ENCODE measurements around the gene SLC25A5. TPM values are rescaled to one million over a fixed set of nuclear protein-coding genes. Genes with fewer than 3 reads are reported as not detected.

Gene SLC25A5
- polyA plus RNA-seq, 1 donor from 2014 or later: 158 TPM

GRCh38 chrX:119500061-119500800 is 32.0 kb downstream of the SLC25A5 start:
- Histone ChIP-seq H3K4me2 (ENCODE audit: low read length) (no peak overlapping the region), H3F3A (ENCODE audit: insufficient read depth, low read length, poor library complexity, severe bottlenecking) (no peaks in the 10 kb centered on the region), H3K9me3 (ENCODE audit: low read length) (no peaks in the 10 kb centered on the region), H3K36me3 (ENCODE audit: insufficient read depth, low read length) (no peaks in the 10 kb centered on the region), H4K20me1 (ENCODE audit: insufficient read depth) (no peaks in the 10 kb centered on the region), H3K27me3 (ENCODE audit: insufficient read depth, low read depth, low read length) (no peaks in the 10 kb centered on the region), H3K9ac (ENCODE audit: low read length) (no peak overlapping the region), H3K4me3 (ENCODE audit: low read length) (no peak overlapping the region), H3K9me2 (ENCODE audit: insufficient read depth, low read length) (no peaks in the 10 kb centered on the region), H3K27ac (ENCODE audit: low read length) (no peak overlapping the region), H2AFZ (ENCODE audit: low read depth, low read length) (no peak overlapping the region), H3K79me2 (replicated peaks; ENCODE audit: insufficient read depth, low read length) (no peaks in the 10 kb centered on the region)
- TF ChIP-seq MXI1 (conservative IDR thresholded peaks at IDR 0.05; ENCODE audit: poor library complexity, severe bottlenecking) (no peak), CTCF (IDR thresholded peaks at IDR 0.05; ENCODE audit: poor library complexity, severe bottlenecking) (no peak), RAD21 (conservative IDR thresholded peaks at IDR 0.05) (no peak), SMC3 (conservative IDR thresholded peaks at IDR 0.05; ENCODE audit: poor library complexity) (no peak), REST (IDR thresholded peaks at IDR 0.05; ENCODE audit: borderline replicate concordance) (no peak), EZH2 (IDR thresholded peaks at IDR 0.05; ENCODE audit: borderline replicate concordance, insufficient read depth, low read length, poor library complexity, severe bottlenecking) (no peak), TAF1 (IDR thresholded peaks at IDR 0.05; ENCODE audit: low read depth) (no peak), EP300 (conservative IDR thresholded peaks at IDR 0.05; ENCODE audit: poor library complexity, severe bottlenecking) (no peak)

DNA sequence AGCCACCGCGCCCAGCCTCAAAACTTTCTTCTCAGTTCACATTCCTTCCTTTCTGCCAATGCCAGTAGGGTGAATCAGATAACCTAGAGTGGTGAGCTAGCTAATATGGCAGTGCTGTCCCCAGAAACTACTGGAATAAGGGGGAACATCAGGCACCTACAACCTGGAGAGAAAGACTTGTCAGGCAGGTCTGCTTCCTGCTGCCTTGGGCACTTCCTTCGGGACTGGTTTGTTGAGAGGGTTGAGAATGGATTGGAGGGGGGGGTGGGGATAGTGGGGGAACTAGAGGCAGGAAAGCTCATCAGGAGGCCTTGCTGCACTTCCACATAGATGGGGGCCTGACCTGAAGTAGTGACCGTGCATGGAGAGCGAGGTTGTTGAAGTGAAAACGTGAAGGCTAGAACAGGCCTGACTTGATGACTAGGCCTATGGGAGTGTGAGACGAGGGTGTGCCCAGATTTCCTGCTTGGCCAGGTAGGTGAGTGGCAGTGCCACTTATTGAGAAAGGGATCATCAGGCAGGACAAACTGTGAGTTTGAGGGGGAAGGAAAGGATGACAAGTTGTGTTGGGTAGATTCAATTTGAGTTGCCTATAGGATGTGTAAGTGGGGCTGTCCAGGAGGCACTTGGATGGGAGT is 33.4 kb downstream of the SLC25A5 start:
- H3K79me2 ChIP-seq (replicated peaks; ENCODE audit: insufficient read depth, low read length): no peaks in the 10 kb centered on the region
- no peaks in the 10 kb centered on the region for H3F3A ChIP-seq (ENCODE audit: insufficient read depth, low read length, poor library complexity, severe bottlenecking)
- no peak overlapping the region for H2AFZ ChIP-seq (ENCODE audit: low read depth, low read length)
- H3K9me3 ChIP-seq (ENCODE audit: low read length): no peaks in the 10 kb centered on the region
- no peak for TF ChIP-seq REST (IDR thresholded peaks at IDR 0.05; ENCODE audit: borderline replicate concordance)
- no peak for TF ChIP-seq TAF1 (IDR thresholded peaks at IDR 0.05; ENCODE audit: low read depth)
- TF ChIP-seq MXI1 (conservative IDR thresholded peaks at IDR 0.05; ENCODE audit: poor library complexity, severe bottlenecking): no peak
- no peak for TF ChIP-seq EP300 (conservative IDR thresholded peaks at IDR 0.05; ENCODE audit: poor library complexity, severe bottlenecking)
- no peak for TF ChIP-seq POLR2AphosphoS5 (IDR thresholded peaks at IDR 0.05)
- no peak for TF ChIP-seq SMC3 (conservative IDR thresholded peaks at IDR 0.05; ENCODE audit: poor library complexity)
- H3K27ac ChIP-seq (ENCODE audit: low read length): no peak overlapping the region
- H3K36me3 ChIP-seq (ENCODE audit: insufficient read depth, low read length): no peaks in the 10 kb centered on the region
- H3K27me3 ChIP-seq (ENCODE audit: insufficient read depth, low read depth, low read length): no peaks in the 10 kb centered on the region
- H3K9me2 ChIP-seq (ENCODE audit: insufficient read depth, low read length): no peaks in the 10 kb centered on the region
- H3K4me2 ChIP-seq (ENCODE audit: low read length): no peak overlapping the region
- H3K4me3 ChIP-seq (ENCODE audit: low read length): no peak overlapping the region
- H4K20me1 ChIP-seq (ENCODE audit: insufficient read depth): no peaks in the 10 kb centered on the region
- H3K9ac ChIP-seq (ENCODE audit: low read length): no peak overlapping the region
